ENCODE measurements around the gene COG4. TPM values are rescaled to one million over a fixed set of nuclear protein-coding genes. Genes with fewer than 3 reads are reported as not detected.

The COG4 gene
- 10 to 100 TPM; 23.3 to 59.1 (median 29.6) TPM for total RNA-seq

DNA sequence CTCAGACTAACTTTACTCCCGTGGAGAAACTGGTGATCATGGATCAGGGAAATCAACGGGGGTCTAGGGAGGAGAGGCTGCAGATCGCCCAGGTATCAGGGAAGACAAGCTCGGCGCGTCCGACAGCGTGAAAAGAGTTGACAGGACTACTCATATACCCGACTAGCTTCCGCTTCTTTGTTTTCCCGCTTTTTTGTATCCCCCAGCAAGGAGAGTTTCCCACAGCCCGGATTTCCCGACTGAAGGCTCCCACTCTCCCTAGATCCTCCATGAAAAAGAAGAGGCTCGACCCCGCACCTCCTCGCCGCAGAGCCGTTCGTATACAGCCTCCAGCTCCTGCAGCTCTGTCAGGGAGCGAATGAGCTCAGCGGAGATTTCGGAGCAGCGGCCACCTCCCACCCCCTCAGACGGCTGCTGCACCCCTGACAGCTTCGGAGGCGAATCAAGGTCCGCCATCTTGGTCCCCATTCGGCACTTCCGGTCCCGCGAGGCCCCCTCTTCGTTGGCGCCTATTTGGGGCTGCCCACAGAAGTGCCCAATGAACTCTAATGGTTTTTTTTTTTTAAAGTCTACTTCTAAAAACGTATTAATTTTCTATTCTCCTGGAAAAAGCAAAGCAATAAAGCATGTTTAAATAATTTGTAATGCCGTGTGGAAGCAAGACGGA, at the start of gene COG4:
Gene COG4 (minus strand): TSS at position 479 of the 667 bp plus-strand sequence. CDS start 11 bp downstream, at position 468.
- TF ChIP-seq, protein P1, sequence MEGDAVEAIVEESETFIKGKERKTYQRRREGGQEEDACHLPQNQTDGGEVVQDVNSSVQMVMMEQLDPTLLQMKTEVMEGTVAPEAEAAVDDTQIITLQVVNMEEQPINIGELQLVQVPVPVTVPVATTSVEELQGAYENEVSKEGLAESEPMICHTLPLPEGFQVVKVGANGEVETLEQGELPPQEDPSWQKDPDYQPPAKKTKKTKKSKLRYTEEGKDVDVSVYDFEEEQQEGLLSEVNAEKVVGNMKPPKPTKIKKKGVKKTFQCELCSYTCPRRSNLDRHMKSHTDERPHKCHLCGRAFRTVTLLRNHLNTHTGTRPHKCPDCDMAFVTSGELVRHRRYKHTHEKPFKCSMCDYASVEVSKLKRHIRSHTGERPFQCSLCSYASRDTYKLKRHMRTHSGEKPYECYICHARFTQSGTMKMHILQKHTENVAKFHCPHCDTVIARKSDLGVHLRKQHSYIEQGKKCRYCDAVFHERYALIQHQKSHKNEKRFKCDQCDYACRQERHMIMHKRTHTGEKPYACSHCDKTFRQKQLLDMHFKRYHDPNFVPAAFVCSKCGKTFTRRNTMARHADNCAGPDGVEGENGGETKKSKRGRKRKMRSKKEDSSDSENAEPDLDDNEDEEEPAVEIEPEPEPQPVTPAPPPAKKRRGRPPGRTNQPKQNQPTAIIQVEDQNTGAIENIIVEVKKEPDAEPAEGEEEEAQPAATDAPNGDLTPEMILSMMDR (IDR thresholded peaks at IDR 0.05) = no peak
- ATAC-seq (ENCODE audit: low FRiP score) (peak; percentile 81), DNase-seq (ENCODE audit: low spot score) (peak; percentile 64)

DNA sequence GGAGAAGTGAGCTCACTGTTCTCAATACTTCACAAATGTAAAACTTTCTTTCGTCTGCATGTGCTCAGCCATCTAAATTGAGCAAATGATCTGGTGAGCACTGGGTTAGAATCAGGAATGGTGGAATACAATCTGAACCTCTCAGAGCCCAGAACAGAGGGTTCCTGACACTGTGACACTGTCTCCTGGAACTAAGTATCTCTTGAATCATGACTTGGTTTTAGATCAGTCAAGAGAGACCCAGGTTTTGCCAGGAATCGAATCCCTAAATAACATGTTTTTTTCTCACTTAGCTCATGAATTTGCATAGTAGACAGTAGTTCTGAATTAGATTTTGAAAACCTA, 49.5 kb upstream of the COG4 start:
- ATAC-seq (ENCODE audit: low FRiP score) (no peak), DNase-seq (ENCODE audit: low spot score) (no peak)
- TF ChIP-seq, protein P1 (IDR thresholded peaks at IDR 0.05) = no peak

DNA sequence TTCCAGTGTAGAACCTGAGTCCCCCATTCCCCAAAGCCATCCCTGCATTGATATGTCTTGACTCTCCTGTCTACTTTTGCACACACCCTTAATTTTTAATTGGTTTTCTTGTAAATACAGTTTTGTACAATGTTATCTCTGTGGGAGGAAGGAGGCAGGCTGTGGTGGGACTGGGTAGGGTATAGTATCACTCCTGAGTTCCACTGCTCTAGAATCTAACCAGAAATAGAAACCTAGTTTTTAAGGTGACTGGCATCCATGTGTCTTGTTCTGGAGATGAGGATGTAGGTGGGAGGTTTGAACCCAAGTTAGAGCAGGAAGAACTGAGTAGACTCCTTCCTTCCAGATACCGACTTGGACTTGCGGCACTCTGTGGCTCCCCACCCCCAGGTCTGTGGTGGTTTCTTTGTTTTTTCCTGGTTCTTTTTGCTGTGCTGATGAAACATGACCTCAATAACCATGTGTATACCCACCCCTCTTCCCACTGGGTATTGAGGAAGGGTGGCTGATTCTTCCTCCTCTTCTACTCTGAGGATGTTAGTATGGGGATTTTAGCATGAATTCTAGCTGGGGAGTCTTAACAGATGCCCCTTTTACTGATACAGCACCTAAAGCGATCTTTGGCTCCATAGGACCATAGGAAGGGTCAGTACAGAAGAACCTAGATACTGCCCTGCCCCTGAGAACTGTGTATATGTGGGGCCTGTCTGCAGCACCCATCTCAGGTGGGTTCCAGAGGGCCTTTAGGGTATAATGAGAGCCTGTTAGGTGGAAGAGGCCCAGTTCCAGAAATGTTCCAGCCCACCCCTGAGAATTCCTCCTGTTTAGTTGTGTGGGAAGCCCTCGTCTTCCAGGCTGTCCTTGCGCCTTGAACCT, 48.9 kb upstream of the COG4 start:
- TF ChIP-seq, protein P1 (IDR thresholded peaks at IDR 0.05) = no peak
- no peak for DNase-seq (ENCODE audit: low spot score)
- ATAC-seq (ENCODE audit: low FRiP score) = no peak

DNA sequence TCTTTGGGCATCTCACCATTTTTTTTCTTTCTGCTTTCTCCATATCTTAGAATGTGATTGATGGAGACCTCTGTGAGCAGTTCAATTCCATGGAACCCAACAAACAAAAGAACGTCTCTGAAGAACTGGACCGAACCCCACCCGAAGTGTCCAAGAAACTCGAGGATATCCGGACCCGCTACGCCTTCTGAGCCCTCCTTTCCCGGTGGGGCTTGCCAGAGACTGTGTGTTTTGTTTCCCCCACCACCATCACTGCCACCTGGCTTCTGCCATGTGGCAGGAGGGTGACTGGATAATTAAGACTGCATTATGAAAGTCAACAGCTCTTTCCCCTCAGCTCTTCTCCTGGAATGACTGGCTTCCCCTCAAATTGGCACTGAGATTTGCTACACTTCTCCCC, 48.3 kb upstream of the COG4 start:
- TF ChIP-seq, protein P1 (IDR thresholded peaks at IDR 0.05) = no peak
- ATAC-seq (ENCODE audit: low FRiP score) (no peak), DNase-seq (ENCODE audit: low spot score) (no peak)

DNA sequence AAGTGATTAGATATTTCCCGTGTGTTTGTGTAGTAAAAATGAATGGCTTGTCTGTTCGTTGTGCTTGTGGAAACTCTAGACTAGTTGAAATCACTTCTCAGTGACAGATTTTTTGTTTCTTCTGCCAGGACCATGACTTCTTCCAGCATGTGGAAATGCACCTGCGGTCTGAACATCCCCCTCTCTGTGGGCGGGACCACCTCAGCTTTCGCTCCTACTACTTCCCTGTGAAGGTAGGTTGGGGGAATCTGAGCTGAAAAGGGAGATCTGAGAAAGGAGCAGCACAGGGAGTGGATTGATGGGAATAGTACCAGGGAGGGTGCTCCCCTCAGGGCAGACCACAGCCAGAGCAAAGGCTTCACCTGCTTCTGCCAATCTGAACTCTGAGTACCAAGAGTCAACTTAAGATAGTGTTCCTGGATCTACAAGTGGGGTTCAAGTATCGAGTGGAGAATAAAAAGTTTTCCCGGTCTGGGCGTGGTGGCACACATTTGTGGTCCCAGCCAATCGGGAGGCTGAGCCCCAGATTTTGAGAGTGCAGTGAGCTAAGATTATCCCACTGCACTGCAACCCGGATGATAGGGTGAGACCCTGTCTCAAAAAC, 47.7 kb upstream of the COG4 start:
- TF ChIP-seq, protein P1 (IDR thresholded peaks at IDR 0.05) = no peak
- ATAC-seq (ENCODE audit: low FRiP score) = no peak
- no peak for DNase-seq (ENCODE audit: low spot score)

DNA sequence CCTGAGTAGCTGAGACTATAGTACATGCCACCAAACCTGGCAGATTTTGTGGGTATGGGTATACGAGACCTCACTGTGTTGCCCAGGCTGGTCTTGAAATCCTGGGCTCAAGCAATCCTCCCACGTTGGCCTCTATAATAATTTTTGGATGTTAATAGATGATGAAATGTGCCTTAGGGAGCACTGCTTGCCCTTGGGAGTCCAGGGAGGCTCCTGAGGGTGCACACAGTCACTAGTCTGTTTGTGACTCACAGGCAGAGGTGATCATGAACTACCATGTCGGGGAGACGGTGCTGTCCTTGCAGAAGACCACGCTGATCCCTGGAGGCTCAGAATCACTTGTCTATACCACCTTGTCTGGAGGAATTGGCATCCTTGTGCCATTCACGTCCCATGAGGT, 46.4 kb upstream of the COG4 start:
- TF ChIP-seq, protein P1 (IDR thresholded peaks at IDR 0.05) = no peak
- ATAC-seq (ENCODE audit: low FRiP score) (no peak), DNase-seq (ENCODE audit: low spot score) (no peak)

All from omental fat pad (tissue), 4 donors.